Measurements from ENCODE around the gene MDFIC.

DNA sequence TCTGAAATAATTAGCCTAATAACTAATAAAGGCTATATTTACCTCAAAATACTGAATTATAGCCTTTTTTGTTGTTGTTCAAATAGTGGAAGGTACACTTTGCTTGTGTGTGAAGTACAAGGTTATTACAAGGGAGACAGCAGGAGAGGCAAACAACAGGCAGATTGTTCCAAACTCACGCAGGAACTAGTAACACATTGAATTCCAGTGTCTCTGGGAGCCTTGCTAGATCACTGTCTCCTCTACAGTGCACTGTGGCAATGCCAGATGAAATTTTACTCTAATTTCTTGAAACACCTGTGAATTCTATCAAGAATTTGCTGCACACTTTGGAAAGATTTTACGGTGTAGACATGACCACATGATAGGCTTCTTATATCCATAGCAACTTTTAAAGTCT, 112.6 kb downstream of the MDFIC start:
- TF ChIP-seq, protein P1, sequence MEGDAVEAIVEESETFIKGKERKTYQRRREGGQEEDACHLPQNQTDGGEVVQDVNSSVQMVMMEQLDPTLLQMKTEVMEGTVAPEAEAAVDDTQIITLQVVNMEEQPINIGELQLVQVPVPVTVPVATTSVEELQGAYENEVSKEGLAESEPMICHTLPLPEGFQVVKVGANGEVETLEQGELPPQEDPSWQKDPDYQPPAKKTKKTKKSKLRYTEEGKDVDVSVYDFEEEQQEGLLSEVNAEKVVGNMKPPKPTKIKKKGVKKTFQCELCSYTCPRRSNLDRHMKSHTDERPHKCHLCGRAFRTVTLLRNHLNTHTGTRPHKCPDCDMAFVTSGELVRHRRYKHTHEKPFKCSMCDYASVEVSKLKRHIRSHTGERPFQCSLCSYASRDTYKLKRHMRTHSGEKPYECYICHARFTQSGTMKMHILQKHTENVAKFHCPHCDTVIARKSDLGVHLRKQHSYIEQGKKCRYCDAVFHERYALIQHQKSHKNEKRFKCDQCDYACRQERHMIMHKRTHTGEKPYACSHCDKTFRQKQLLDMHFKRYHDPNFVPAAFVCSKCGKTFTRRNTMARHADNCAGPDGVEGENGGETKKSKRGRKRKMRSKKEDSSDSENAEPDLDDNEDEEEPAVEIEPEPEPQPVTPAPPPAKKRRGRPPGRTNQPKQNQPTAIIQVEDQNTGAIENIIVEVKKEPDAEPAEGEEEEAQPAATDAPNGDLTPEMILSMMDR (IDR thresholded peaks at IDR 0.05; ENCODE audit: low read depth, low read length): no peak
- TF ChIP-seq MYC (IDR thresholded peaks at IDR 0.05; ENCODE audit: low read depth, low read length): no peak
- no peak for TF ChIP-seq POLR2A (IDR thresholded peaks at IDR 0.05; ENCODE audit: extremely low read depth, insufficient read length)
- TF ChIP-seq, protein P2, sequence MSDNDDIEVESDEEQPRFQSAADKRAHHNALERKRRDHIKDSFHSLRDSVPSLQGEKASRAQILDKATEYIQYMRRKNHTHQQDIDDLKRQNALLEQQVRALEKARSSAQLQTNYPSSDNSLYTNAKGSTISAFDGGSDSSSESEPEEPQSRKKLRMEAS (IDR thresholded peaks at IDR 0.05; ENCODE audit: low read depth, low read length): no peak

Data from NB4 (cell line).